ENCODE data around the gene TEX29.

- TF ChIP-seq POLR2A (IDR thresholded peaks at IDR 0.05) = no peak
- TF ChIP-seq, protein P1, sequence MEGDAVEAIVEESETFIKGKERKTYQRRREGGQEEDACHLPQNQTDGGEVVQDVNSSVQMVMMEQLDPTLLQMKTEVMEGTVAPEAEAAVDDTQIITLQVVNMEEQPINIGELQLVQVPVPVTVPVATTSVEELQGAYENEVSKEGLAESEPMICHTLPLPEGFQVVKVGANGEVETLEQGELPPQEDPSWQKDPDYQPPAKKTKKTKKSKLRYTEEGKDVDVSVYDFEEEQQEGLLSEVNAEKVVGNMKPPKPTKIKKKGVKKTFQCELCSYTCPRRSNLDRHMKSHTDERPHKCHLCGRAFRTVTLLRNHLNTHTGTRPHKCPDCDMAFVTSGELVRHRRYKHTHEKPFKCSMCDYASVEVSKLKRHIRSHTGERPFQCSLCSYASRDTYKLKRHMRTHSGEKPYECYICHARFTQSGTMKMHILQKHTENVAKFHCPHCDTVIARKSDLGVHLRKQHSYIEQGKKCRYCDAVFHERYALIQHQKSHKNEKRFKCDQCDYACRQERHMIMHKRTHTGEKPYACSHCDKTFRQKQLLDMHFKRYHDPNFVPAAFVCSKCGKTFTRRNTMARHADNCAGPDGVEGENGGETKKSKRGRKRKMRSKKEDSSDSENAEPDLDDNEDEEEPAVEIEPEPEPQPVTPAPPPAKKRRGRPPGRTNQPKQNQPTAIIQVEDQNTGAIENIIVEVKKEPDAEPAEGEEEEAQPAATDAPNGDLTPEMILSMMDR (IDR thresholded peaks at IDR 0.05) = no peak
- TF ChIP-seq EP300 (IDR thresholded peaks at IDR 0.05) = no peak
Observed at GRCh38 chr13:111278743-111279652, 41.4 kb upstream of the TEX29 start.
